Astrocyte (in vitro differentiated cells and primary cell): Measurements from ENCODE around the gene LIN7A.

ENCODE experiments used
- CTCF ChIP-seq: IDR thresholded peaks from 2 replicates; pipeline ENCODE4 v1.5.1; 2011; ENCODE audit warnings: low read depth, mild to moderate bottlenecking, inconsistent platforms, low read length, moderate library complexity; ENCODE audit not compliant: insufficient read depth
- EZH2 ChIP-seq: IDR thresholded peaks from 2 replicates; pipeline ENCODE4 v1.6.1; 2012; ENCODE audit warnings: mild to moderate bottlenecking, low read length, inconsistent platforms; ENCODE audit not compliant: insufficient read depth

DNA sequence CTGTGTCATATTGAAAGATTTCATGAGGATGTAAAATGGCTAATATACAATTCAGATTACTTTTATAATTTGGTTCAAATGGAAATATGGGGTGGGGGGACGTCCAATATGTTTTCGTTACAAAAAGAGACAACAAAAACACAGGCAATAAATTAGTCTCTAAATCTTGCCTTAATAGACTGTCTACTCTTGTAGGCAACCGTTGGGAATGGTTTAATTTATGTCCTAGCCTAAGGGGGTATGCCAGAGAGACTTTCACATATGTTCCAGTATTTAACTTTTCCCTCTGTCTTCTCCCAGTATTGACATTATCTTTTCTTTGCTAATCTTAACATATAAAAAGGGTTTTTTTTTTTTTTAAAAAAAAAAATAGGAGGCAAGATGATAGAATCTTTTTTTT lies 41.5 kb upstream of the LIN7A start:
- TF ChIP-seq CTCF (no peak), EZH2 (no peak)
